Thoracic aorta (tissue), 2 donors: ENCODE data around the gene DENND4B. TPM values are rescaled to one million over a fixed set of nuclear protein-coding genes. Genes with fewer than 3 reads are reported as not detected.
A peak's percentile ranks its signal among the peaks of the same experiment; 100 is the strongest.

Source experiments
- ATAC-seq: fragments of 150-250 bp; one replicate; pipeline ENCODE4 v1.8.0; 2017; ENCODE audit warnings: low read depth; ENCODE audit not compliant: insufficient number of reproducible peaks, low FRiP score
- DNase-seq: peaks from one replicate; pipeline ENCODE4 v3.0.0-alpha.2; 2020; ENCODE audit warnings: low spot score
- H3K27ac ChIP-seq, 2 donors: fragments of 200-600 bp; sonication (generic); 1 replicate in 1 of 2; 2 replicates in 1 of 2; pipeline ENCODE4 v1.5.1; 2016; ENCODE audit warnings: mild to moderate bottlenecking in 2 of 2, moderate library complexity in 2 of 2
- H3K27me3 ChIP-seq: fragments of 200-600 bp; sonication (generic); replicated peaks from 2 replicates; pipeline ENCODE4 v1.6.0; 2016; ENCODE audit warnings: mild to moderate bottlenecking; ENCODE audit not compliant: insufficient read depth
- H3K36me3 ChIP-seq: fragments of 200-600 bp; sonication (generic); one replicate; pipeline ENCODE4 v1.5.1; 2016
- H3K4me1 ChIP-seq, 2 donors: fragments of 200-600 bp; sonication (generic); 1 replicate in 1 of 2; 2 replicates in 1 of 2; pipeline versions ENCODE4 v1.5.1 to v1.6.0; 2016; ENCODE audit warnings: low read depth in 2 of 2, mild to moderate bottlenecking in 1 of 2; ENCODE audit not compliant: control insufficient read depth in 1 of 2
- H3K4me3 ChIP-seq: fragments of 200-600 bp; sonication (generic); 2 replicates; pipeline ENCODE4 v1.5.1; 2016; ENCODE audit warnings: mild to moderate bottlenecking
- H3K9me3 ChIP-seq: fragments of 200-600 bp; sonication (generic); 2 replicates; pipeline ENCODE4 v1.5.1; 2016
- total RNA-seq, 2 donors: library from RNA; depleted of rRNA; stranded (reverse); fragments of >200 nt; gene quantifications; one replicate each; pipeline versions ENCODE4 v1.1.0 to v1.2.3, GENCODE V29; 2016
- TF ChIP-seq, protein P1 (sequence below): fragments of 200-600 bp; sonication (generic); IDR thresholded peaks from one replicate; pipeline ENCODE4 v1.5.1; 2019; ENCODE audit warnings: antibody characterized with exemption

Gene DENND4B
- total RNA-seq, 2 donors from 2014 or later = 59.0 to 82.7 TPM

DNA sequence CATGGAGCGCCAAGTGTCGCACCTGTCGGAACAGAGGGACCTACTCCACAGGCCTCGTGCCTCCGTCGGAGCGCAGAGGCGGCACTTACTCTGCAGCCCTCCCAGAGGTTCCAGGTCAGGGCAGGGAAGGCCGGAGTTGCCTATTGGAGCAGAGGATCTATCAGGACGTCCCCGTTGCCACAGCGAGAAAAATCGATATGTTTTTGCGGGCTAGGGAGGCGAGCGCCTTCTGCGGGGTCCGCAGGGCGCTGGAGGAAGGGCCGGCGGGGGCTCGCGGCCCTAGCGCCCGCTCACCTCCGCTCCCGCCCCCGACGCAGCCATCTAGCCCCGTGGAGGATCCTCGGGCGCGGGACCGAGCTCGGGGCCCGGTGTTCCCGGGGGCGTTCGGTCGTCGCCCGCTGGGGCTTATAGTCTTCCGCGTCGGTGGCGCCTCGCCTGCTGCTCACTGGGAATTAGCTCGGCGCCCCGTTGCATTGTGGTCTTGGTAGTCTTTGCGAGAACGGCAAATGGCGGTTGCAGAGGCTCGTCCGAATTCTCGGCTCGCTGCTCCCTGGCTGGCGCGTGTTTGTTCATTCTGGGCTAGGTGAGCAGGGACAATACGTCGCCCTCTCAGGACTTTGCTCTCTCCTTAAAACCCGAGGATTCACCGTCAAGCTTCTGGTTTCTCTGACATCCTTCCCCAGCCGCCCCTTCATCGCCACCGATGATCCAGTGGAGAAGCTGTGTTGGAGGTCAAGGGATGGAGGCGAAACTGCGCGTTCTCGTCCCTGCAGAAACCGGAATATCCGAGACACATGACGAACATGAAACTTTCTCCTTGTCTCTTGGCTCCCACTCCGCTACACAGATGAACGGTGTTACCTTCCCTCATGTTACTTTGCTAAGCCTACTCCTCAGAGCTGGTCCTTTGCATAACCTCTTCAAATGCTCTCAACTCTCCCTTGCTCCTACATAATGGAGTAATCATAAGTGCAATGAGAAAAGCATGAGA lies 31.0 kb upstream of the DENND4B start, which contains the start of gene JTB:
Gene JTB (minus strand): TSS at position 425 of the 991 bp plus-strand sequence. CDS start 422 bp downstream, at position 3.
- Histone ChIP-seq H3K4me1 (peaks cover 8 to 10% of the 10 kb centered on the region in 2 donors), H3K9me3 (no peaks in the 10 kb centered on the region), H3K4me3 (peak within 1 kb of the TSS; percentile 85), H3K36me3 (peaks cover 23% of the 10 kb centered on the region), H3K27ac (peak within 1 kb of the TSS; percentile 84), H3K27me3 (no peaks in the 10 kb centered on the region)
- ATAC-seq (peak; percentile 76), DNase-seq (peak; percentile 74)
- TF ChIP-seq, protein P1, sequence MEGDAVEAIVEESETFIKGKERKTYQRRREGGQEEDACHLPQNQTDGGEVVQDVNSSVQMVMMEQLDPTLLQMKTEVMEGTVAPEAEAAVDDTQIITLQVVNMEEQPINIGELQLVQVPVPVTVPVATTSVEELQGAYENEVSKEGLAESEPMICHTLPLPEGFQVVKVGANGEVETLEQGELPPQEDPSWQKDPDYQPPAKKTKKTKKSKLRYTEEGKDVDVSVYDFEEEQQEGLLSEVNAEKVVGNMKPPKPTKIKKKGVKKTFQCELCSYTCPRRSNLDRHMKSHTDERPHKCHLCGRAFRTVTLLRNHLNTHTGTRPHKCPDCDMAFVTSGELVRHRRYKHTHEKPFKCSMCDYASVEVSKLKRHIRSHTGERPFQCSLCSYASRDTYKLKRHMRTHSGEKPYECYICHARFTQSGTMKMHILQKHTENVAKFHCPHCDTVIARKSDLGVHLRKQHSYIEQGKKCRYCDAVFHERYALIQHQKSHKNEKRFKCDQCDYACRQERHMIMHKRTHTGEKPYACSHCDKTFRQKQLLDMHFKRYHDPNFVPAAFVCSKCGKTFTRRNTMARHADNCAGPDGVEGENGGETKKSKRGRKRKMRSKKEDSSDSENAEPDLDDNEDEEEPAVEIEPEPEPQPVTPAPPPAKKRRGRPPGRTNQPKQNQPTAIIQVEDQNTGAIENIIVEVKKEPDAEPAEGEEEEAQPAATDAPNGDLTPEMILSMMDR = no peak

- H3K27ac ChIP-seq = peak overlapping the region; percentile 84
- no peak for ATAC-seq
- DNase-seq = no peak
- peak overlapping the region; percentile 85 for H3K4me3 ChIP-seq
- TF ChIP-seq, protein P1 = no peak
- no peaks in the 10 kb centered on the region for H3K27me3 ChIP-seq
- H3K9me3 ChIP-seq = no peaks in the 10 kb centered on the region
- H3K36me3 ChIP-seq = peaks cover 23% of the 10 kb centered on the region
- H3K4me1 ChIP-seq = peaks cover 8 to 10% of the 10 kb centered on the region in 2 donors
These were observed 30.3 kb upstream of the DENND4B start for GRCh38 chr1:153976819-153977249.

DNA sequence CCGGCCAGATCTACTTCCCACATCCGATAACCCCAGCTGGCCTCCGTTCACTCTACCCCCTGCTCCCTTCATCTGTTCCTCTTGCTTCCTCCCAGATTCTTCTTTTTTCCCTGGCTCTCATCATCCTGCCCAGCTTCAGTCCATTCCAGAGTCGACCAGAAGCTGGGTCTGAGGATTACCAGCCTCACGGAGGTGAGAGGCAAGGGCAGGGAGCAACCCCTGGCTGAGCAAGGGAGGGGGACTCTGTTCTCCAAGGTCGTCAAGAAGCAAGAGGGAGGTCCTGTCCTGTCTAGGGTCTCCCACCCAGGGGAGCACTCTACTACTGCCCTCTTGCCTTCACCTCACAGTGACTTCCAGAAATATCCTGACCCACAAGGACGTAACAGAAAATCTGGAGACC lies 27.0 kb upstream of the DENND4B start:
- H3K4me3 ChIP-seq = no peak overlapping the region
- H3K36me3 ChIP-seq = peaks cover 23% of the 10 kb centered on the region
- TF ChIP-seq, protein P1 = no peak
- no peaks in the 10 kb centered on the region for H3K9me3 ChIP-seq
- H3K4me1 ChIP-seq = peaks cover 10 to 14% of the 10 kb centered on the region in 2 donors
- ATAC-seq (no peak), DNase-seq (no peak)
- H3K27me3 ChIP-seq = no peaks in the 10 kb centered on the region
- H3K27ac ChIP-seq = no peak overlapping the region

GRCh38 chr1:153973071-153973470 lies 26.6 kb upstream of the DENND4B start:
- Histone ChIP-seq H3K36me3 (peaks cover 23% of the 10 kb centered on the region), H3K4me3 (no peak overlapping the region), H3K9me3 (no peaks in the 10 kb centered on the region), H3K27me3 (no peaks in the 10 kb centered on the region), H3K27ac (no peak overlapping the region), H3K4me1 (peaks cover 13 to 18% of the 10 kb centered on the region in 2 donors)
- TF ChIP-seq, protein P1 = no peak
- DNase-seq = no peak
- ATAC-seq = no peak

DNA sequence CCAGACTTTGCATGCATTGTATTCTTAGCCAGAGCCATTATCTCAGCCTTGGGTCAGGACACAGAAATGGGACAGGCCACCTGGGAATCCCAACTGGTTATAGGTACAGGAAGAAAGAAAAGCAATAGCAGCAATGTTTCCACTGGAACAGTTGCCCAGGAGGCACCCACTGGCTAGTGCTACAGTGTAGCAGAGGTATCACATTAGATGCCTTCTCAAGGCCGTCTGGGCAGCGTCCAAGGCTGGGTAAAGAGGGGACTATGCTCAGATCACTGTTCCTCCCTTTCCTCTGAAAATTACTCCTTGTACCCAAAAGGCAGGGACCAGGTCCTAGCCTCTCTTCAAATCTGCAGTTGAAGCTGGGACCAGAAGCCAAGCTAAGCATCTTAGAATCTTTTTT lies 23.8 kb upstream of the DENND4B start:
- Histone ChIP-seq H3K27ac (no peak overlapping the region), H3K9me3 (no peaks in the 10 kb centered on the region), H3K27me3 (no peaks in the 10 kb centered on the region), H3K4me3 (no peak overlapping the region), H3K36me3 (peaks cover 18% of the 10 kb centered on the region), H3K4me1 (peaks cover 14 to 22% of the 10 kb centered on the region in 2 donors)
- no peak for ATAC-seq
- TF ChIP-seq, protein P1 = no peak
- DNase-seq = no peak
